HS-27A (cell line): ENCODE data around the gene MX1.

Experiments used
- DNase-seq: peaks from one replicate; pipeline ENCODE4 v3.0.0-alpha.2; 2012; ENCODE audit warnings: low read depth, missing footprints

Gene MX1

DNA sequence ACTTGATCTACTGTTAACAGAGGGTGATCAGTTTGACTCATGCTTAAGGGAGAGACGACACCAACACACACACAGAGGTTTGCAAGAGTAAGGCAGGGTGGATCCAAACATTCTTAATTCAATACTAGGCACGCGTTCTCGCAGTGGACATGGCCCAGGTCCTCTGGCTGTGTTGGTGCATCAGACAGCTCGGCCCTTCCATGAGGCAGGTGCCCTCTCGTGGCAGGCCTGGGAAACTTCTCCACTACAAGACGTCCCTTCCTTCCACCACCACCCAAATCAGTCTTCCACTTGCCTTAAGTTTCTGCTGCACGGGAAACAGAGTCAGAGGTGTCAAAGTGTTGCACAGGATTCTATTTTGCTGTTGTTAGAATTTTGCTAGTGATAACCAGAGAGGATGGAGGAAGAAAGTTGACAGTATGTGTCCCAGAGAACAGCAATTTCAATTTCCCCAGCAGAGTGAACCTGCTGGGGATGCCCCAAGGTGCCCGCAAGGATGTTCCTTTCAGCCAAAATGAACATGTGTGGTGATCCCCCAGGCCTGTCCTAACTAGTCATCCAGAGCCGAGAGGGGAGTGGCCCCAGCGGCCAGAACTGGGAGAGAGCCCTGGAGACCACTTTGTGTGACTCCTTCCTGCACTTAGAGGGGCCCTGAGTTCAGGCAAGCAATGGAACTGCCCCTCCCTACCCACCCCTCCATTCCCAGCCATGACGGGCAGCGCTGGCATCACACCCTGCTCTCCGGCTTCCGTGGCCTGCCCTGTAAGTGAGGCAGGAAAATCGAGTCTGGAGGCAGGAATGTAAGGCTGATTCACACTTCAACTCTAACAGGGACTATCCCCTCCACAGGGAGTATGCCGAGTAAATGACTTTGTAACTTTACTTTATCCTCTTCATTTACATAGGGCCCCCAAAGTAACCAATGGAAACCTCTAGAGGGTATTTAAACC lies 34.8 kb downstream of the MX1 start:
- no peak for DNase-seq

DNA sequence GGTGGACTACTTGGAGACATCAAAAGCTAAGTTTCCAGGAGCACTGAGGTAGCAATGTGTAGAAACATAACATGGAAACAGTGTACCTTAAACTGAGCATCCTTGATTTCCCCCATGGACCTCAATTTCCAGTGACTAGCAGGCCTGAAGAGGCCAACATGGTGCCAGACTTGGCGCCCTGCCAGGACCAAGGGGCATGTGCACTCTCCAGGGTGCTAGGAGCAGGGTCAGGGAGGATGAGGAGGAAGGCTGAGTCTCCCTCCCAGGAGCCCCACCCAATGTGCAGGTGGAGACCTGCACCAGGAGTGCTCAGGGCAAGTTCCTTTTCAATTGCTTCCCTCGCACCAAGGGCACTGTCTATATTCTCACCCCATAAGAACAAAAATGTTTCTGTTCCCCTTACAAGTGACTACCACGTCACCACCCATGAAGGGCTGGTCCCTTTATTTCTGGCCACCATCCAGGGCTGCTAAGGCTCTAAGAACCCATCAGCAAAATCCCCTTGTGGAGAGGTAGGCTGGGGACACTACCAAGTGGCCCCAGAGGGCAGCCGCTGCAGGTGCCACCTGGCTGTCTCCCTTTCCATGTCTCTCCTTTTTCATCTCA lies 39.2 kb downstream of the MX1 start:
- DNase-seq = no peak

GRCh38 chr21:41466024-41466820 lies 40.2 kb downstream of the MX1 start:
- no peak for DNase-seq

GRCh38 chr21:41470054-41470453 lies 44.0 kb downstream of the MX1 start:
- DNase-seq = no peak

GRCh38 chr21:41472753-41473548 lies 46.9 kb downstream of the MX1 start:
- no peak for DNase-seq

DNA sequence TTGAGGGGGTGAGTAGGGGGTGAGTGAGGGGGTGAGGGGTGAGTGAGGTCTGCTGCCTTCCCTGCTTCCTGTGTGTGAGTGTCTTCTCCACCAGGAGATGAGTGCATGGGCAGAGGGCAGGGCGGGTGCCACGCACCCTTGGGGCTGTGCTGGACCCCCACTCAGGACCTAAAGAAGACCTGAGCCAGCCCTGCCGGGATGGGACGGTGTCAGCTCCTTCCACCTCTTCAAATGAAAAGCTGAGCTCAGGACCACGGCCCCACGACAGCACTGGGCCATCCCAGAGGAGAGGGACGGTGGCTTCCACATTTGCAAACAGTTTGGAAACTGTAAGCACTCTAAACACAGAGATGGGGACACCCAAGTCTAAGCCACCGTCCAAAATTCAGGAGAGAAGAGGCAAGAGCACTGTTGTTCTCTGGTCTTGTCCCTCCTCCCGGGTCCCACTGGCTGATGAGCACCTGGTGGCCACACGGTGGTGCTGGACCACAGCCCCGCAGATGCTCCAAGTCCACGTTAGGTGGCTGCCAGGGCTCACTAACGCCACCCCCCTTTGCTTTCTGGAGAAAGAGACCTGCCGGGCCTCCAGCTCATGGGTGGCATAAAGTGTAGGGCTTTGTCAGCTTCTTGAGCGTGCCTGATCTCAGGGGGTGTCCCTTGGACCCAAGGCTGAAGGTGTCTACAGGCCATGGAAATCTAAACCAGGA lies 49.8 kb downstream of the MX1 start:
- no peak for DNase-seq

- no peak for DNase-seq
Measured at GRCh38 chr21:41477641-41478318, 51.7 kb downstream of the MX1 start.

- no peak for DNase-seq
Measured at GRCh38 chr21:41478319-41479177, 52.5 kb downstream of the MX1 start.

DNA sequence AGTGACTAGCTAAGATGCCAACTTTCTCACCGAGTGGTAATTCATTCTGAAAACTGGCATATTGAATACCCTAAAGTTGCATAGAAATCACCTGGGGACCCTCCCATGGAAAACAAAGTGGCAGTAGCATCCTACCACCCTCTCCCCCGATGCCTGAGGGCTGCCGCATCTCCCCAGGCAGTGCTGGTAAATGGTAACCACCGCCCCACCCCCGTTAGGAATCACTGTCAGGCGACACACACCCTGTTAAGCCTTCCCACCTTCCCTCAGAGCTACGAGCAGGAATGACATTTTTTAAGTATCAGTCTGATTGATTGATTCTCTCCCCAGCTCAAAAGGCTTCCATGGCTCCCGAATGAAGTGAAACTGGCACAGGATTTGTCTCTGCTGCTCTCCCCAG lies 53.6 kb downstream of the MX1 start:
- DNase-seq = no peak

DNA sequence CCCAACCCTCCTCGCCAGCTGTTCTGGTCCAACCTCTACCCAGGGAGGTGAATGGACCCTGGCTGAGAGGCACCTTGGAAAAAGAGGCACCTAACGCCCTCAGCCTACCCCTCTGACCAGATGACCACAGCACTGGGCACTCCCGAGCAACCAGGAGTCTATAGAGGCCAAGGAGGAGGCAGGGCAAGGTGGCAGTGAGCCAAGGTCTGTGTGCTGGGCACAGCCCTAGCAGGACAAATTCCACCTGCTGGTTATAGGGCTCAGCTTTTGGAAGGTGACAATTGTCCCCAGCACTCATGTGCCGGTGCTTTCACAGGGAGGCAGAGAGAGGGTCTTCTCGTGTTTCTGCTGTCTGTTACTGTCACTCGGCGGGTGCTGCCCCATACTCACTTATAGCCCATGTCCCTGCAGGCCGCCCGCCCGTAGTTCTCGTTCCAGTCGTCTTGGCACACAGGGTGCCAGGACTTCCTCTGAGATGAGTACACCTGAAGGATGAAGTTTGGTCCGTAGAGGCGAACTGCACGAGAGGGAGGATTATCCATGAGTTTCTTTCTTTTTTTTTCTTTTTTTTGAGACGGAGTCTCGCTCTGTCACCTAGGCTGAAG lies 54.1 kb downstream of the MX1 start:
- no peak for DNase-seq

DNA sequence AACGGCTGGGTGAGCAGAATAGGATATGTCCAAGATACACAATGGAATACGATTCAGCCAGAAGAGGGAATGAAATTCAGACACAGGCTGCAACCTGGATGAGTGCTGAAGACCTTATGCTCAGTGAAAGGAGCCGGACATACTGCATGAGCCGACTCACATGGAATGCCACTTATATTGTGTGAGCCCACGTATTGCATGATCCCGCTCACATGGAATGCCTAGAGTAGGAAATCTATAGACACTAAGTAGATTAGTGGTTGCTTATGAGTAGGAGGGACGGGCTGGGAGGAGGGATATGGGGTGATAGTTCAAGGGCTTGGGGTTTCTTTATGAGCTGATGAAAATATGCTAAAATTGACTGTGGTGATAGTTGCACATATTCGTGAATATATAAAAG lies 55.2 kb downstream of the MX1 start:
- no peak for DNase-seq

GRCh38 chr21:41482301-41482700 lies 56.3 kb downstream of the MX1 start:
- no peak for DNase-seq

GRCh38 chr21:41482980-41483379 lies 56.9 kb downstream of the MX1 start:
- DNase-seq = no peak

- DNase-seq = no peak
Measured at GRCh38 chr21:41483415-41483814, 57.4 kb downstream of the MX1 start.

GRCh38 chr21:41483973-41484372 lies 57.9 kb downstream of the MX1 start:
- no peak for DNase-seq

DNA sequence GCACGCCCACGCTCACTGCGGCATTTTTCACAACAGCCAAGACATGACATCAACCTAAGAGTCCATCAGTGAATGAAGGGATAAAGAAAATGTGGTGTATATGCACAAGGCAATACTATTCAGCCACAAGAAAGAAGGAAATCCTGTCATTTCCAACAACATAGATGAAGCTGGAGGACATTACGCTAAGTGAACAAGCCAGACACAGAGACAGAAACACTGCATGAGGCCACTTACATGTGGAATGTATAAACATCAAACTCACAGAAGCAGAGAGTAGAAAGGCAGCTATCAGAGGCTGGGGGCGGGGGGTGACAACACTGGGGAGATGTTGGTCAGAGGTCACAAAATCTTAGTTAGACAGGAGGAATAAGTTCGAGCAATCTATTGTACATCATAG lies 61.0 kb downstream of the MX1 start:
- DNase-seq = no peak

DNA sequence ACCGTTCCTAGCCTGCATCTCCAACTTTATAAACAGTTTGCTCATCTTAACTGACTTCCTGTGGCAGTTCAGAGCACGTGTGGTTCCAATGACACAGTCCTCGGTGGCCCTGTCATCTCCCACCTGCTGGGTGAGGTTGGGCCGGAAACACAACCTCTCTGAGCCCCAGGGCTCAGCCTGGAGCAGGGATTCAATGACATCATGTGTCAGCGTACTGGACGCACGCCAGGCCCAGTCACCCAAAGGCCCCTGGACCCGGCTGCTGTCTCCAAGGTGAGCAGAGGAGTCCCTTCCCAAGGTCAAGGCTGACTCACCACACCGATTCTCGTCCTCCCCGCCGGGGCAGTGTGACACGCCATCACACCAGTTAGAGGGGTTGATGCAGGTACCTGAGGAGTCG lies 62.0 kb downstream of the MX1 start:
- DNase-seq = no peak

DNA sequence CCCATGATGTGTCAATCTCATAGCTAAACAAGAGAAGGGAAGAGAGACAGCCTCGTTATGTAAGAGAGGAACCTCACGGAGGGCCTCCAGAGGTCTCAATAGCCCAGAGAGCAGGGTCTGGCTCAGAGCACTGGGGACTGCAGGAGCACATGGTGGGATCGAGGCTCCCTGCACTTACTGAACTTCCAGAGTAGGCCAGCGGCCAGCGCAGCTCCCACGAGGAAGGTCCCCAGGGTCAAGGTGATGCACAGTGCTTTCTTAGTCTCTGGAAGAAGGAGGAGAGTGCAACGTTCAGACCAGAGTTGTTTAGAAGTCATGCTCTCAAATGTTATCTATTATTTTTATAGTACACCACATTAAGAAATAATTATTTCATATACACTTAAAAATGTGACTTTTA lies 63.3 kb downstream of the MX1 start:
- no peak for DNase-seq

- no peak for DNase-seq
Measured at GRCh38 chr21:41490330-41490729, 64.3 kb downstream of the MX1 start.
